HS-27A (cell line): ENCODE data around the gene KAZN.

Experiments
- DNase-seq: peaks from one replicate; pipeline ENCODE4 v3.0.0-alpha.2; 2012; ENCODE audit warnings: low read depth, missing footprints

KAZN gene

DNA sequence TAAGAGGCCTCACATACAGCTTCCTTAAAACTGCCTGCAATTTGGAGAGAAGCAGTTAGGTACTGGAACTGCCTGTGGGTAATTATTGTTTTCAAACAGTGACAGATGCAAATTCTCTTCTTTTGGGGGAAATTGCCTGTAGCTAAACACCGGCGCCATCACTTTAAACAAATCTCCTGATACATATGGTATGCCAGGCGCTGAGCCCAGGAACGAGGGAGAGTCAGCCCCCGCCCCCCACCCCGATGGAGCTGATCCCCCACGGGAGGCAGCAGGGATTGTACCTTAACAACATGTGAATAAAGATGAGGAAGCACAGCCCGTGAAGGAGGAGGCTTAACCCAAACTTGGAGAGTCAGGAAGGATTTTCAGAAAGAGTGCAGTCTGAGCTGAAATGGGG lies 562.1 kb downstream of the KAZN start:
- DNase-seq, result no peak

DNA sequence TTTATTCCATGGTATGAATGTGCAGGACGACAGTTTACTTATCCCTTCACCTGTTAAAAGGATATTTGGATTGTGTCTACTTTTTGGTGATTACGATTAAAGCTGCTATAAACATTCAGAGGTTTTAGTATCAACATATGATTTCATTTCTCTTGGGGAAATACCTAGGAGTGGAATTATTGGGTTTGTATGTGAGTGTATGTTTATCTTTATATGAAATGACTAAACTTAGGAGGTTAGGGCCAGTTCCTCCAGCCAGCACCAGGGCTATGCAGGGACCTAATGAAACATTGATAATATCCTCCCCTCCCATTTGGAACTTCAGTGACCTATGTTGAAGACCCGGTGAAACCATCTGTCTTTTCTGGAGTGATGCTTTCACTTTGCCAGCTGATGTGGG lies 568.9 kb downstream of the KAZN start:
- no peak for DNase-seq
